Lung (tissue), 12 donors: ENCODE measurements around the gene LSM7. TPM values are rescaled to one million over a fixed set of nuclear protein-coding genes. Genes with fewer than 3 reads are reported as not detected.

Experiments
- ATAC-seq: fragments of 200-7000 bp; cut with Tn5 transposase; one replicate; pipeline ENCODE4 v1.9.1; 2020; ENCODE audit warnings: moderate number of reproducible peaks; ENCODE audit not compliant: insufficient read depth, low FRiP score
- DNase-seq, 3 donors: peaks; one replicate each; pipeline ENCODE4 v3.0.0-alpha.2; 2013 to 2017
- H3K27ac ChIP-seq, 2 donors: one replicate each; pipeline ENCODE4 v1.5.1; 2013; ENCODE audit warnings: mild to moderate bottlenecking in 2 of 2, moderate library complexity in 2 of 2, control low read depth in 1 of 2, inconsistent platforms in 1 of 2, low read depth in 1 of 2, low read length in 1 of 2
- H3K27me3 ChIP-seq, 3 donors: one replicate each; pipeline ENCODE4 v1.5.1; 2013; ENCODE audit warnings: low read length in 2 of 3; ENCODE audit not compliant: control insufficient read depth in 3 of 3, insufficient read depth in 3 of 3
- H3K36me3 ChIP-seq, 4 donors: one replicate each; pipeline ENCODE4 v1.5.1; 2013; ENCODE audit warnings: low read length in 4 of 4, mild to moderate bottlenecking in 1 of 4, moderate library complexity in 1 of 4; ENCODE audit not compliant: control insufficient read depth in 4 of 4, insufficient read depth in 4 of 4
- H3K4me1 ChIP-seq, 5 donors: one replicate each; pipeline ENCODE4 v1.5.1; 2013; ENCODE audit warnings: low read length in 5 of 5, mild to moderate bottlenecking in 2 of 5, moderate library complexity in 1 of 5; ENCODE audit not compliant: control insufficient read depth in 5 of 5, insufficient read depth in 5 of 5
- H3K4me3 ChIP-seq: one replicate; pipeline ENCODE4 v1.5.1; 2013; ENCODE audit warnings: mild to moderate bottlenecking, control low read depth, moderate library complexity
- H3K9ac ChIP-seq, 2 donors: one replicate each; pipeline ENCODE4 v1.5.1; 2013; ENCODE audit warnings: low read length in 2 of 2, control low read depth in 1 of 2; ENCODE audit not compliant: insufficient read depth in 1 of 2
- H3K9me3 ChIP-seq, 4 donors: one replicate each; pipeline ENCODE4 v1.5.1; 2013; ENCODE audit warnings: low read length in 3 of 4, mild to moderate bottlenecking in 1 of 4, moderate library complexity in 1 of 4; ENCODE audit not compliant: control insufficient read depth in 4 of 4, insufficient read depth in 3 of 4
- CTCF ChIP-seq: IDR thresholded peaks from 2 replicates; pipeline ENCODE4 v1.5.1; 2012; ENCODE audit warnings: mild to moderate bottlenecking; ENCODE audit errors: control extremely low read depth, extremely low read depth
- WGBS, 2 donors: extraction: QIAGEN DNeasy Blood & Tissue Kit; methylation state at CpG; one replicate each; pipeline ENCODE4 v1.1.7; 2013; 5-methylcytosine and 5-hydroxymethylcytosine counted together
- polyA plus RNA-seq, 2 donors: library from polyadenylated mRNA; stranded (reverse); fragments of 200-250 nt; gene quantifications; one replicate each; pipeline ENCODE4 v1.2.1, GENCODE V29; 2013
- total RNA-seq, 2 donors: library from RNA; depleted of rRNA in 1 of 2; stranded (reverse); fragments of >200 nt in 1 of 2; gene quantifications; one replicate each; pipeline ENCODE4 v1.2.1, GENCODE V29; 2014 to 2021
- donor health status: control.
- donor health status: control.
- donor health status: Bipolar disorder and iron deficiency.
- donor health status: healthy.
- donor health status: DM: yes; HTN: yes; CAD: no.

LSM7 gene
- total and polyA plus RNA-seq, 4 donors = 54.9 to 307 (median 191) TPM

GRCh38 chr19:2294687-2295335 lies 33.6 kb downstream of the LSM7 start:
- DNase-seq = peak in 1 of 3 donors; percentile 4

GRCh38 chr19:2291185-2291751 lies 37.1 kb downstream of the LSM7 start:
- Histone ChIP-seq H3K27ac (no peak overlapping the region), H3K4me3 (peak overlapping the region; percentile 17), H3K9ac (no peak overlapping the region), H3K27me3 (peaks cover 11 to 71% (median 49%) of the 10 kb centered on the region in 3 donors), H3K9me3 (peaks cover 0 to 2% (median 0%) of the 10 kb centered on the region in 4 donors), H3K36me3 (peaks cover 0 to 1% (median 0%) of the 10 kb centered on the region in 4 donors), H3K4me1 (peaks cover 0 to 26% (median 9%) of the 10 kb centered on the region in 5 donors)
- DNase-seq (peak in 1 of 3 donors; percentile 15), ATAC-seq (no peak)
- 20 to 48% methylated on average over 66 to 67 of the region's 67 CpGs for WGBS, 2 donors
- TF ChIP-seq CTCF = no peak

More at GRCh38 chr19:2294687-2295335, 33.6 kb downstream of the LSM7 start:
- H3K9ac ChIP-seq = no peak overlapping the region
- peaks cover 0 to 1% (median 0%) of the 10 kb centered on the region in 4 donors for H3K36me3 ChIP-seq
- peak overlapping the region in 1 of 2 donors; percentile 4 for H3K27ac ChIP-seq
- ATAC-seq = no peak
- 28 to 54% methylated on average over 25 to 26 of the region's 26 CpGs for whole genome bisulfite sequencing, 2 donors
- H3K4me3 ChIP-seq = no peak overlapping the region
- peaks cover 0 to 2% (median 0%) of the 10 kb centered on the region in 4 donors for H3K9me3 ChIP-seq
- peaks cover 0 to 22% (median 6%) of the 10 kb centered on the region in 5 donors for H3K4me1 ChIP-seq
- TF ChIP-seq CTCF = no peak
- peaks cover 11 to 49% (median 40%) of the 10 kb centered on the region in 3 donors for H3K27me3 ChIP-seq

GRCh38 chr19:2290441-2291184 lies 37.8 kb downstream of the LSM7 start:
- Histone ChIP-seq H3K4me1 (peaks cover 0 to 26% (median 9%) of the 10 kb centered on the region in 5 donors), H3K36me3 (peaks cover 0 to 1% (median 0%) of the 10 kb centered on the region in 4 donors), H3K4me3 (peak overlapping the region; percentile 34), H3K27ac (peak overlapping the region in 1 of 2 donors; percentile 84), H3K9ac (no peak overlapping the region), H3K9me3 (peaks cover 0 to 2% (median 0%) of the 10 kb centered on the region in 4 donors), H3K27me3 (peaks cover 11 to 65% (median 45%) of the 10 kb centered on the region in 3 donors)
- DNase-seq (peak in 1 of 3 donors; percentile 10), ATAC-seq (no peak)
- TF ChIP-seq CTCF = no peak
- 2 to 3% methylated on average over 79 to 82 of the region's 82 CpGs for WGBS, 2 donors
